ENCODE results near the gene RAP1GAP. TPM values are rescaled to one million over a fixed set of nuclear protein-coding genes. Genes with fewer than 3 reads are reported as not detected.
A peak's percentile ranks its signal among the peaks of the same experiment; 100 is the strongest.

RAP1GAP gene
- total and polyA plus RNA-seq, 9 of the 15 experiments (the other 6 are each of a cell fraction or from before 2014, with no cell fraction given) = 0.29 to 30.2 (median 19.2) TPM

GRCh38 chr1:21669258-21670058, at the start of gene RAP1GAP (continued):
- TF ChIP-seq ZBTB8A (IDR thresholded peaks at IDR 0.05; ENCODE audit: partially characterized antibody) (no peak), SAFB2 (IDR thresholded peaks at IDR 0.05; ENCODE audit: borderline replicate concordance, low read depth, low read length, severe bottlenecking) (no peak), HDAC8 (tag; IDR thresholded peaks at IDR 0.05) (peak; percentile 92), HINFP (tag; conservative IDR thresholded peaks at IDR 0.05; ENCODE audit: low read depth) (no peak), NR2C2 (CRISPR knock-in tag; IDR thresholded peaks at IDR 0.05) (no peak), NR2C2 (tag; IDR thresholded peaks at IDR 0.05) (no peak), SP1 (CRISPR knock-in tag; IDR thresholded peaks at IDR 0.05) (no peak; the same call in 1 of the 2 replicates), GTF2F1 (IDR thresholded peaks at IDR 0.05; ENCODE audit: low read depth, low read length) (no peak), SMARCA5 (IDR thresholded peaks at IDR 0.05) (peak; percentile 94), PHF8 (IDR thresholded peaks at IDR 0.05; ENCODE audit: borderline replicate concordance, low read length) (peak; percentile 66; the same call in 1 of the 2 replicates), E2F1 (CRISPR knock-in tag; IDR thresholded peaks at IDR 0.05) (peak; percentile 80; the same call in 1 of the 2 replicates), ARNT (IDR thresholded peaks at IDR 0.05) (no peak), ELF4 (CRISPR knock-in tag; IDR thresholded peaks at IDR 0.05) (peak; percentile 41; the same call in 1 of the 2 replicates), AFF4 (CRISPR knock-in tag; IDR thresholded peaks at IDR 0.05) (peak; percentile 90), ELK1 (CRISPR knock-in tag; IDR thresholded peaks at IDR 0.05) (no peak), PRMT5 (CRISPR knock-in tag; IDR thresholded peaks at IDR 0.05) (no peak), ZSCAN32 (CRISPR knock-in tag; IDR thresholded peaks at IDR 0.05) (no peak), CREB5 (CRISPR knock-in tag; IDR thresholded peaks at IDR 0.05) (no peak), DDX20 (tag; IDR thresholded peaks at IDR 0.05; ENCODE audit: low read depth) (no peak)

All from K562 (cell line).